ENCODE data around the gene SYNGR3. TPM values are rescaled to one million over a fixed set of nuclear protein-coding genes. Genes with fewer than 3 reads are reported as not detected.

Gene SYNGR3
- polyA plus RNA-seq, 3 donors = 0.20 to 0.29 TPM; not detected in 1

- H3K4me1 Mint-ChIP-seq = peaks cover 2% of the 10 kb centered on the region
- no peak overlapping the region for H2AFZ ChIP-seq (ENCODE audit: insufficient read depth, low read depth, low read length, poor library complexity, severe bottlenecking)
- peaks cover 47 to 59% of the 10 kb centered on the region in 2 donors for H3K36me3 Mint-ChIP-seq
- no peak overlapping the region for H3K4me2 ChIP-seq (replicated peaks; ENCODE audit: extremely low read depth, low read length, poor library complexity, severe bottlenecking)
- H3K79me2 ChIP-seq (ENCODE audit: insufficient read depth, low read length) = peaks cover 7% of the 10 kb centered on the region
- no peak overlapping the region for H3K4me3 ChIP-seq (replicated peaks in 1 of 3; ENCODE audit: low read depth in 2 of 3, low read length in 3 of 3)
- peaks cover 52 to 69% of the 10 kb centered on the region in 2 donors for H3K36me3 ChIP-seq (replicated peaks in 1 of 2; ENCODE audit: control insufficient read depth in 1 of 2, insufficient read depth in 2 of 2, low read length in 2 of 2)
- TF ChIP-seq, protein P1, sequence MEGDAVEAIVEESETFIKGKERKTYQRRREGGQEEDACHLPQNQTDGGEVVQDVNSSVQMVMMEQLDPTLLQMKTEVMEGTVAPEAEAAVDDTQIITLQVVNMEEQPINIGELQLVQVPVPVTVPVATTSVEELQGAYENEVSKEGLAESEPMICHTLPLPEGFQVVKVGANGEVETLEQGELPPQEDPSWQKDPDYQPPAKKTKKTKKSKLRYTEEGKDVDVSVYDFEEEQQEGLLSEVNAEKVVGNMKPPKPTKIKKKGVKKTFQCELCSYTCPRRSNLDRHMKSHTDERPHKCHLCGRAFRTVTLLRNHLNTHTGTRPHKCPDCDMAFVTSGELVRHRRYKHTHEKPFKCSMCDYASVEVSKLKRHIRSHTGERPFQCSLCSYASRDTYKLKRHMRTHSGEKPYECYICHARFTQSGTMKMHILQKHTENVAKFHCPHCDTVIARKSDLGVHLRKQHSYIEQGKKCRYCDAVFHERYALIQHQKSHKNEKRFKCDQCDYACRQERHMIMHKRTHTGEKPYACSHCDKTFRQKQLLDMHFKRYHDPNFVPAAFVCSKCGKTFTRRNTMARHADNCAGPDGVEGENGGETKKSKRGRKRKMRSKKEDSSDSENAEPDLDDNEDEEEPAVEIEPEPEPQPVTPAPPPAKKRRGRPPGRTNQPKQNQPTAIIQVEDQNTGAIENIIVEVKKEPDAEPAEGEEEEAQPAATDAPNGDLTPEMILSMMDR (IDR thresholded peaks at IDR 0.05) = no peak
- H3K9me3 ChIP-seq (replicated peaks in 1 of 2; ENCODE audit: control insufficient read depth in 1 of 2, insufficient read depth in 1 of 2, low read length in 2 of 2) = no peaks in the 10 kb centered on the region
- H3K4me3 Mint-ChIP-seq = no peak overlapping the region
- no peak overlapping the region for H3K9ac ChIP-seq (ENCODE audit: insufficient read depth, low read length, poor library complexity, severe bottlenecking)
- H3K27me3 Mint-ChIP-seq (ENCODE audit: low read depth in 3 of 3) = no peaks in the 10 kb centered on the region
- no peaks in the 10 kb centered on the region for H3K9me3 Mint-ChIP-seq
- H3K27ac ChIP-seq (ENCODE audit: low read depth in 1 of 2, low read length in 2 of 2) = no peak overlapping the region
- no peak overlapping the region for H3K27ac Mint-ChIP-seq
- WGBS (ENCODE audit: insufficient coverage) = 96% methylated on average over 32 of the region's 39 CpGs
- peaks cover 3 to 4% of the 10 kb centered on the region in 2 donors for H3K4me1 ChIP-seq (ENCODE audit: control insufficient read depth in 1 of 2, insufficient read depth in 2 of 2, low read length in 2 of 2)
- DNase-seq = no peak
- H3K27me3 ChIP-seq (ENCODE audit: control insufficient read depth in 2 of 2, insufficient read depth in 2 of 2, low read length in 2 of 2) = no peaks in the 10 kb centered on the region
- peaks cover 21% of the 10 kb centered on the region for H4K20me1 ChIP-seq (ENCODE audit: insufficient read depth, low read length)
- intact Hi-C loops (cut with micrococcal nuclease) = no loop called here
These were observed 9.4 kb downstream of the SYNGR3 start for GRCh38 chr16:1998852-1999801.

DNA sequence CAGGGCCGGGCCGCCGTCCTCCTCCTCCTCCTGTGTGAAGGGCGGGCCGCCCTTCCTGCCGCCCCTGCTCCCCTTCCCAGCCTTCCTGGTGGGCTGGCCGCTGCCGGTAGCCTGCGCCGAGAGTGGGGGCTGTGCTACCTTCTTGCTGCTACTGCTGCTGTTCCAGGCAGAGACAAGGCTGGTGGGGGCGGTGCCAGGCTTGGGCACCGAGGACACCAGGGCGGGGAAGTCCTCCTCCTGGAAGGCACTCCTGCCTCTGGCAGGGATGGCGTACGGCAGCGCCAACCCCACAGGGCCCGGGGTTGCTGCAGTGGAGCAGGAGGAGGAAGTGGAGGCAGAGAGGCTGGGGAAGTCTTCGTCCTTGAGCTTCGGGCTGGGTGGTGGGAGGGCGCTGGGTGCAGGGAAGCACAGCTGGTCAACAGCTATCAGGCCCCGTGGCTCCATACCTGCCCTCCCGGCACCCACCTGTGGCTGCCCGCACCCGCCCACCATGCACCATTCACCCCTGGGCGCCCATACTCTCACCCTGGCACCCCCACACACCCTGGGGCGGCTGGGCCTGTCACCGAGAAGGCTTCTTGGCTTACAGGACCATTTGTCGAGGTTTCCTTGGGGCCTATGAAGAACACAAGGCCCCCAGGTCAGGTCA is 10.2 kb downstream of the SYNGR3 start:
- no peak overlapping the region for H3K4me3 Mint-ChIP-seq
- no peaks in the 10 kb centered on the region for H3K9me3 ChIP-seq (replicated peaks in 1 of 2; ENCODE audit: control insufficient read depth in 1 of 2, insufficient read depth in 1 of 2, low read length in 2 of 2)
- peaks cover 7% of the 10 kb centered on the region for H3K4me1 Mint-ChIP-seq
- no peak overlapping the region for H3K4me2 ChIP-seq (replicated peaks; ENCODE audit: extremely low read depth, low read length, poor library complexity, severe bottlenecking)
- 94% methylated on average over 28 of the region's 28 CpGs for WGBS (ENCODE audit: insufficient coverage)
- no peak overlapping the region for H3K4me3 ChIP-seq (replicated peaks in 1 of 3; ENCODE audit: low read depth in 2 of 3, low read length in 3 of 3)
- no peak overlapping the region for H2AFZ ChIP-seq (ENCODE audit: insufficient read depth, low read depth, low read length, poor library complexity, severe bottlenecking)
- H3K79me2 ChIP-seq (ENCODE audit: insufficient read depth, low read length) = peaks cover 16% of the 10 kb centered on the region
- H3K9me3 Mint-ChIP-seq = no peaks in the 10 kb centered on the region
- no peaks in the 10 kb centered on the region for H3K27me3 Mint-ChIP-seq (ENCODE audit: low read depth in 3 of 3)
- H3K4me1 ChIP-seq (ENCODE audit: control insufficient read depth in 1 of 2, insufficient read depth in 2 of 2, low read length in 2 of 2) = peaks cover 6 to 13% of the 10 kb centered on the region in 2 donors
- intact Hi-C loops (cut with micrococcal nuclease) = loop anchor here (10.0 kb wide), 2 partner anchors 245 to 255 kb away; partner anchors contain the start of gene ECI1 (in 1 of the 2)
- H3K9ac ChIP-seq (ENCODE audit: insufficient read depth, low read length, poor library complexity, severe bottlenecking) = no peak overlapping the region
- DNase-seq = no peak
- H3K27me3 ChIP-seq (ENCODE audit: control insufficient read depth in 2 of 2, insufficient read depth in 2 of 2, low read length in 2 of 2) = no peaks in the 10 kb centered on the region
- peaks cover 47 to 61% of the 10 kb centered on the region in 2 donors for H3K36me3 Mint-ChIP-seq
- no peak overlapping the region for H3K27ac Mint-ChIP-seq
- TF ChIP-seq, protein P1 (IDR thresholded peaks at IDR 0.05) = no peak
- peaks cover 52 to 69% of the 10 kb centered on the region in 2 donors for H3K36me3 ChIP-seq (replicated peaks in 1 of 2; ENCODE audit: control insufficient read depth in 1 of 2, insufficient read depth in 2 of 2, low read length in 2 of 2)
- no peak overlapping the region for H3K27ac ChIP-seq (ENCODE audit: low read depth in 1 of 2, low read length in 2 of 2)
- peaks cover 30% of the 10 kb centered on the region for H4K20me1 ChIP-seq (ENCODE audit: insufficient read depth, low read length)

Data from CD14-positive monocyte (primary cell).